Cardiac fibroblast (primary cell): Measurements from ENCODE around the gene KCNMA1.
A peak's percentile ranks its signal among the peaks of the same experiment; 100 is the strongest.

Experiments
- DNase-seq, 2 donors: peaks; one replicate each; pipeline versions ENCODE4 v3.0.0 to v3.0.0-alpha.2; 2010; ENCODE audit warnings: low read depth in 2 of 2
- H3K4me3 ChIP-seq, 2 donors: replicated peaks in 1 of 2; 1 replicate in 1 of 2; 2 replicates in 1 of 2; pipeline ENCODE4 v1.5.1; 2011; ENCODE audit warnings: low read depth in 2 of 2, low read length in 2 of 2, mild to moderate bottlenecking in 2 of 2, moderate library complexity in 1 of 2
- CTCF ChIP-seq: IDR thresholded peaks from one replicate; pipeline ENCODE4 v1.5.1; 2011; ENCODE audit warnings: low read depth, mild to moderate bottlenecking, low read length, inconsistent platforms

KCNMA1 gene

GRCh38 chr10:76882245-76882644 lies 755.4 kb downstream of the KCNMA1 start:
- TF ChIP-seq CTCF: no peak
- no peak overlapping the region for H3K4me3 ChIP-seq
- peak in 1 of 2 donors; percentile 1 for DNase-seq

GRCh38 chr10:76881477-76882220 lies 756.0 kb downstream of the KCNMA1 start:
- TF ChIP-seq CTCF: no peak
- no peak overlapping the region for H3K4me3 ChIP-seq
- peak in 1 of 2 donors; percentile 33 for DNase-seq

GRCh38 chr10:76880931-76881330 lies 756.7 kb downstream of the KCNMA1 start:
- TF ChIP-seq CTCF: no peak
- H3K4me3 ChIP-seq: no peak overlapping the region
- DNase-seq: no peak

GRCh38 chr10:76879116-76879913 lies 758.3 kb downstream of the KCNMA1 start:
- no peak for TF ChIP-seq CTCF
- no peak overlapping the region for H3K4me3 ChIP-seq
- no peak for DNase-seq

GRCh38 chr10:76878514-76878913 lies 759.1 kb downstream of the KCNMA1 start:
- TF ChIP-seq CTCF: no peak
- H3K4me3 ChIP-seq: no peak overlapping the region
- DNase-seq: no peak

GRCh38 chr10:76874896-76875295 lies 762.7 kb downstream of the KCNMA1 start:
- no peak for TF ChIP-seq CTCF
- no peak for DNase-seq
- no peak overlapping the region for H3K4me3 ChIP-seq
